ENCODE measurements around the gene DYNC1H1.

The DYNC1H1 gene

DNA sequence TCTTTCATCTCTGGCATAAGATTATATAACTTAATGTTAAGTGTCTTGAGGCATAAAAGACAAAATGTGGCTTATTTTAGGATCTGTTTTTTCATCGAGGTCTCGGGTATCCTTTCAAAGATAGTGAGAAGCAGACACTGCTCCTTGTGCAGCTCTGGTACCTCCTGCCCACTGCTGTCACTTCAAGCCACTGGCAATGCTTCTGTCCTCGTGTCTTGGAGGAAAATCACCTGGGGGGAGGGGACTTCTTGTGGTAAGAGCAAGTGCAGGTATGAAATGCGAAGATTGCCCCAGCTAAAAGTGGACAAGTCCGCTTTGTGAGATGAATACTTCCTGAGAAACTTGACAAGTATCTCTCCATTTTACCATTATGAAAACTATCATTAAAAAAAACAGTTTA, 37.8 kb upstream of the DYNC1H1 start:
- no peak overlapping the region for H3K4me3 ChIP-seq (ENCODE audit: low read length)
- H3K9me2 ChIP-seq (replicated peaks; ENCODE audit: control insufficient read depth, low read length): no peaks in the 10 kb centered on the region
- H3K4me2 ChIP-seq (ENCODE audit: low read length): no peak overlapping the region
- no peak for TF ChIP-seq EZH2phosphoT487 (IDR thresholded peaks at IDR 0.05; ENCODE audit: borderline replicate concordance, low read length)
- TF ChIP-seq, protein P1, sequence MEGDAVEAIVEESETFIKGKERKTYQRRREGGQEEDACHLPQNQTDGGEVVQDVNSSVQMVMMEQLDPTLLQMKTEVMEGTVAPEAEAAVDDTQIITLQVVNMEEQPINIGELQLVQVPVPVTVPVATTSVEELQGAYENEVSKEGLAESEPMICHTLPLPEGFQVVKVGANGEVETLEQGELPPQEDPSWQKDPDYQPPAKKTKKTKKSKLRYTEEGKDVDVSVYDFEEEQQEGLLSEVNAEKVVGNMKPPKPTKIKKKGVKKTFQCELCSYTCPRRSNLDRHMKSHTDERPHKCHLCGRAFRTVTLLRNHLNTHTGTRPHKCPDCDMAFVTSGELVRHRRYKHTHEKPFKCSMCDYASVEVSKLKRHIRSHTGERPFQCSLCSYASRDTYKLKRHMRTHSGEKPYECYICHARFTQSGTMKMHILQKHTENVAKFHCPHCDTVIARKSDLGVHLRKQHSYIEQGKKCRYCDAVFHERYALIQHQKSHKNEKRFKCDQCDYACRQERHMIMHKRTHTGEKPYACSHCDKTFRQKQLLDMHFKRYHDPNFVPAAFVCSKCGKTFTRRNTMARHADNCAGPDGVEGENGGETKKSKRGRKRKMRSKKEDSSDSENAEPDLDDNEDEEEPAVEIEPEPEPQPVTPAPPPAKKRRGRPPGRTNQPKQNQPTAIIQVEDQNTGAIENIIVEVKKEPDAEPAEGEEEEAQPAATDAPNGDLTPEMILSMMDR (IDR thresholded peaks at IDR 0.05; ENCODE audit: low read depth, low read length, poor library complexity, severe bottlenecking): no peak
- no peaks in the 10 kb centered on the region for H4K20me1 ChIP-seq (ENCODE audit: control insufficient read depth, insufficient read depth, low read depth, low read length)
- H3K36me3 ChIP-seq (ENCODE audit: control insufficient read depth, low read length): peaks cover 5% of the 10 kb centered on the region; the same call in 1 of the 2 replicates
- 0 out of 2 replicates have a peak, but pooled peaks cover 2% of the 10 kb centered on the region for H3F3A ChIP-seq (ENCODE audit: control insufficient read depth, insufficient read depth)
- H3K27me3 ChIP-seq (ENCODE audit: control insufficient read depth, low read length): no peaks in the 10 kb centered on the region
- no peak overlapping the region for H3K27ac ChIP-seq (ENCODE audit: low read depth, low read length)
- H3K9me3 ChIP-seq (ENCODE audit: control insufficient read depth, insufficient read depth, low read length): no peaks in the 10 kb centered on the region
- no peaks in the 10 kb centered on the region for H3K79me2 ChIP-seq (ENCODE audit: control insufficient read depth, low read length)
- H3K4me1 ChIP-seq (ENCODE audit: control insufficient read depth, low read length): no peaks in the 10 kb centered on the region

DNA sequence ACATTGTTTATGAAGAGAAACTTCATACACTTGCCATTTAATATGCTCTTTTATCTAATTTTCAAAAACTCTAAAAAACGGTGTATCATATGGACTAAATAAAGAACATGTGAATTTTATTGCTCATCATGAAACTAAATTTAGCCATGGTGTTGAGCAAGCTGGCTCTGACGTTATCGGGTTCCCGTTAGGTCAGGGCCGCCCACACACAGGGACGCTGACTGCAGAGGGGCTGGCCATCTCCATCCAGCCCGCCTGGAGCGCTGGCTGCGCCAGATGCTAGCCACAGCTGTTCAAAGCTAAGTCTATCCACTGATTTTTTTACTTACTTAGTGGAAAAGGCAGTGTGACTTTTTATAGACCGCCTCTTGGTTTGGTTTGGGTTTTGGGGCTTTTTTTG, 36.5 kb upstream of the DYNC1H1 start:
- no peak overlapping the region for H3K4me3 ChIP-seq (ENCODE audit: low read length)
- no peaks in the 10 kb centered on the region for H4K20me1 ChIP-seq (ENCODE audit: control insufficient read depth, insufficient read depth, low read depth, low read length)
- H3K27me3 ChIP-seq (ENCODE audit: control insufficient read depth, low read length): no peaks in the 10 kb centered on the region
- H3K9me3 ChIP-seq (ENCODE audit: control insufficient read depth, insufficient read depth, low read length): no peaks in the 10 kb centered on the region
- H3K79me2 ChIP-seq (ENCODE audit: control insufficient read depth, low read length): no peaks in the 10 kb centered on the region
- no peak overlapping the region for H3K4me2 ChIP-seq (ENCODE audit: low read length)
- H3K27ac ChIP-seq (ENCODE audit: low read depth, low read length): no peak overlapping the region
- no peaks in the 10 kb centered on the region for H3K4me1 ChIP-seq (ENCODE audit: control insufficient read depth, low read length)
- H3F3A ChIP-seq (ENCODE audit: control insufficient read depth, insufficient read depth): 0 out of 2 replicates have a peak, but pooled peaks cover 2% of the 10 kb centered on the region
- H3K36me3 ChIP-seq (ENCODE audit: control insufficient read depth, low read length): peaks cover 4% of the 10 kb centered on the region; the same call in 1 of the 2 replicates
- TF ChIP-seq EZH2phosphoT487 (IDR thresholded peaks at IDR 0.05; ENCODE audit: borderline replicate concordance, low read length): no peak
- TF ChIP-seq, protein P1 (IDR thresholded peaks at IDR 0.05; ENCODE audit: low read depth, low read length, poor library complexity, severe bottlenecking): no peak
- H3K9me2 ChIP-seq (replicated peaks; ENCODE audit: control insufficient read depth, low read length): no peaks in the 10 kb centered on the region

DNA sequence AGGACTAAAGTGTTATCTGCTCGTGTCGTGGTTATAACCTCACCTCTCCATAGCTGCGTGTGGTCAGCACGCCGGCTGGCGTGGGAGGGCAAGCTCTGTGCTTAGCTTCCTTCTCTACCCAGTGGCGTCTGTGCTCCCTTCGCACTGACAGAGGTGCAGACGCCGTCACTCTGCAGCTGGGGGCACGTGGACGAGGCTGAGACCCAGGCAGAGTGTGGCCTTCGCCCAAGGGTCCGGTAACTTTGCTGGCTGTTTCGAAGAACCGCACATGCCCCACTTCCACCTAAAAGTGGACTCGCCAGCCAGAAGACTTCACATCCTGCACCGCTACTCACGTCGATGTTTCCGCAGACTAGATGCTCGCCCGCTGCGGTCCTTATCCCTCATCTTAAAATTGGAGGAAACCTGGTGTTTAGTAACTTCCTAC, 35.9 kb upstream of the DYNC1H1 start:
- Histone ChIP-seq H3K9me2 (replicated peaks; ENCODE audit: control insufficient read depth, low read length) (no peaks in the 10 kb centered on the region), H3K9me3 (ENCODE audit: control insufficient read depth, insufficient read depth, low read length) (no peaks in the 10 kb centered on the region), H3K79me2 (ENCODE audit: control insufficient read depth, low read length) (no peaks in the 10 kb centered on the region), H3K36me3 (ENCODE audit: control insufficient read depth, low read length) (no peaks in the 10 kb centered on the region), H3F3A (ENCODE audit: control insufficient read depth, insufficient read depth) (0 out of 2 replicates have a peak, but pooled peaks cover 2% of the 10 kb centered on the region), H3K4me1 (ENCODE audit: control insufficient read depth, low read length) (no peaks in the 10 kb centered on the region), H4K20me1 (ENCODE audit: control insufficient read depth, insufficient read depth, low read depth, low read length) (no peaks in the 10 kb centered on the region), H3K4me2 (ENCODE audit: low read length) (no peak overlapping the region), H3K27ac (ENCODE audit: low read depth, low read length) (no peak overlapping the region), H3K4me3 (ENCODE audit: low read length) (no peak overlapping the region), H3K27me3 (ENCODE audit: control insufficient read depth, low read length) (no peaks in the 10 kb centered on the region)
- TF ChIP-seq EZH2phosphoT487 (IDR thresholded peaks at IDR 0.05; ENCODE audit: borderline replicate concordance, low read length): no peak
- TF ChIP-seq, protein P1 (IDR thresholded peaks at IDR 0.05; ENCODE audit: low read depth, low read length, poor library complexity, severe bottlenecking): no peak
